Fibroblast of lung (primary cell): ENCODE results near the gene PTK7. TPM values are rescaled to one million over a fixed set of nuclear protein-coding genes. Genes with fewer than 3 reads are reported as not detected.
A peak's percentile ranks its signal among the peaks of the same experiment; 100 is the strongest.

ENCODE experiments used
- DNase-seq, 2 donors: peaks; one replicate each; pipeline versions ENCODE4 v3.0.0 to v3.0.0-alpha.2; 2010; ENCODE audit warnings: low read depth in 2 of 2
- H2AFZ ChIP-seq: 2 replicates; pipeline ENCODE4 v1.5.1; 2012; ENCODE audit warnings: low read length, control low read depth, inconsistent platforms
- H3K27ac ChIP-seq: 2 replicates; pipeline ENCODE4 v1.5.1; 2011; ENCODE audit warnings: low read length, control low read depth; ENCODE audit not compliant: insufficient read depth
- H3K27me3 ChIP-seq: 2 replicates; pipeline ENCODE4 v1.5.1; 2011; ENCODE audit warnings: mild to moderate bottlenecking, low read length; ENCODE audit not compliant: control insufficient read depth, insufficient read depth
- H3K36me3 ChIP-seq: 2 replicates; pipeline ENCODE4 v1.5.1; 2011; ENCODE audit warnings: low read length; ENCODE audit not compliant: control insufficient read depth, insufficient read depth
- H3K4me1 ChIP-seq: 2 replicates; pipeline ENCODE4 v1.5.1; 2011; ENCODE audit warnings: low read length; ENCODE audit not compliant: control insufficient read depth, insufficient read depth; ENCODE audit errors: extremely low read depth
- H3K4me2 ChIP-seq: 2 replicates; pipeline ENCODE4 v1.5.1; 2011; ENCODE audit warnings: low read length, control low read depth; ENCODE audit not compliant: insufficient read depth; ENCODE audit errors: extremely low read depth
- H3K4me3 ChIP-seq, 4 experiments: fragments of 200-600 bp in 1 of 4; sonication (generic) in 1 of 4; replicated peaks in 1 of 4; 2 replicates each; pipeline ENCODE4 v1.5.1; 2011 to 2016; ENCODE audit warnings: low read length in 4 of 4, low read depth in 3 of 4, mild to moderate bottlenecking in 3 of 4, control low read depth in 2 of 4, inconsistent platforms in 1 of 4, mixed read lengths in 1 of 4; ENCODE audit not compliant: insufficient read depth in 1 of 4; ENCODE audit errors: control extremely low read depth in 1 of 4
- H3K79me2 ChIP-seq: 2 replicates; pipeline ENCODE4 v1.5.1; 2012; ENCODE audit warnings: mild to moderate bottlenecking, low read length, inconsistent platforms; ENCODE audit not compliant: control insufficient read depth, insufficient read depth
- H3K9ac ChIP-seq: 2 replicates; pipeline ENCODE4 v1.5.1; 2011; ENCODE audit warnings: mild to moderate bottlenecking, low read length, control low read depth; ENCODE audit not compliant: insufficient read depth
- H3K9me3 ChIP-seq: 2 replicates; pipeline ENCODE4 v1.5.1; 2012; ENCODE audit warnings: low read depth, low read length; ENCODE audit not compliant: control insufficient read depth, insufficient read depth
- H4K20me1 ChIP-seq: 2 replicates; pipeline ENCODE4 v1.5.1; 2011; ENCODE audit warnings: low read length; ENCODE audit not compliant: control insufficient read depth, insufficient read depth; ENCODE audit errors: extremely low read depth
- CTCF ChIP-seq, 2 donors: IDR thresholded peaks in 1 of 2; conservative IDR thresholded peaks in 1 of 2; 1 replicate in 1 of 2; 2 replicates in 1 of 2; pipeline ENCODE4 v1.5.1; 2011 to 2012; ENCODE audit warnings: low read length in 2 of 2, control low read depth in 1 of 2, inconsistent platforms in 1 of 2, low read depth in 1 of 2, mild to moderate bottlenecking in 1 of 2
- EZH2 ChIP-seq: IDR thresholded peaks from 2 replicates; pipeline ENCODE4 v1.5.1; 2012; ENCODE audit warnings: low read length, control low read depth, mild to moderate bottlenecking; ENCODE audit errors: missing control alignments
- polyA plus RNA-seq, 2 donors: library from polyadenylated mRNA; depleted of rRNA in 1 of 2; stranded (reverse) in 1 of 2; unstranded in 1 of 2; fragments of >200 nt; gene quantifications; 2 replicates each; pipeline ENCODE4 v1.2.1, GENCODE V29; 2011 to 2012; ENCODE audit warnings: missing spikeins in 1 of 2
- total RNA-seq: library from RNA; depleted of rRNA; stranded (reverse); fragments of >200 nt; gene quantifications from 2 replicates; pipeline ENCODE4 v1.2.1, GENCODE V29; 2014

PTK7 gene
- total and polyA plus RNA-seq, 2 donors (not counting 1 experiment from before 2014, with no cell fraction given) = 145 to 149 TPM

- no peak overlapping the region for H3K4me2 ChIP-seq
- no peak overlapping the region for H2AFZ ChIP-seq
- no peaks in the 10 kb centered on the region for H3K36me3 ChIP-seq
- H3K9me3 ChIP-seq = no peaks in the 10 kb centered on the region
- no peak for DNase-seq
- H4K20me1 ChIP-seq = no peaks in the 10 kb centered on the region
- no peaks in the 10 kb centered on the region for H3K79me2 ChIP-seq
- H3K4me1 ChIP-seq = no peaks in the 10 kb centered on the region
- H3K9ac ChIP-seq = no peak overlapping the region
- no peaks in the 10 kb centered on the region for H3K27me3 ChIP-seq
- TF ChIP-seq CTCF (conservative IDR thresholded peaks at IDR 0.05 in 1 of 2, IDR thresholded peaks at IDR 0.05 in 1 of 2; ENCODE audit: low read depth in 1 of 2, low read length in 2 of 2) (no peak), EZH2 (no peak)
- H3K27ac ChIP-seq = no peak overlapping the region
- H3K4me3 ChIP-seq = no peak overlapping the region
These were observed 29.6 kb downstream of the PTK7 start for GRCh38 chr6:43105538-43106222.

GRCh38 chr6:43107344-43108062 lies 31.4 kb downstream of the PTK7 start:
- H3K4me3 ChIP-seq = no peak overlapping the region
- H3K4me1 ChIP-seq = no peaks in the 10 kb centered on the region
- DNase-seq = no peak
- H3K9me3 ChIP-seq = no peaks in the 10 kb centered on the region
- no peak overlapping the region for H3K4me2 ChIP-seq
- H3K9ac ChIP-seq = no peak overlapping the region
- no peaks in the 10 kb centered on the region for H3K36me3 ChIP-seq
- H3K27ac ChIP-seq = no peak overlapping the region
- H3K27me3 ChIP-seq = no peaks in the 10 kb centered on the region
- no peak overlapping the region for H2AFZ ChIP-seq
- no peak for TF ChIP-seq CTCF (conservative IDR thresholded peaks at IDR 0.05 in 1 of 2, IDR thresholded peaks at IDR 0.05 in 1 of 2; ENCODE audit: low read depth in 1 of 2, low read length in 2 of 2)
- no peak for TF ChIP-seq EZH2
- no peaks in the 10 kb centered on the region for H4K20me1 ChIP-seq
- H3K79me2 ChIP-seq = no peaks in the 10 kb centered on the region

GRCh38 chr6:43113431-43114260 lies 37.5 kb downstream of the PTK7 start:
- Histone ChIP-seq H3K27ac (peak overlapping the region; percentile 81), H3K27me3 (no peaks in the 10 kb centered on the region), H2AFZ (no peak overlapping the region), H3K79me2 (no peaks in the 10 kb centered on the region), H3K4me1 (peaks cover 15% of the 10 kb centered on the region), H3K9ac (no peak overlapping the region), H3K9me3 (no peaks in the 10 kb centered on the region), H3K36me3 (no peaks in the 10 kb centered on the region), H3K4me2 (peak overlapping the region; percentile 40), H3K4me3 (no peak overlapping the region), H4K20me1 (no peaks in the 10 kb centered on the region)
- TF ChIP-seq EZH2 (no peak), CTCF (conservative IDR thresholded peaks at IDR 0.05 in 1 of 2, IDR thresholded peaks at IDR 0.05 in 1 of 2; ENCODE audit: low read depth in 1 of 2, low read length in 2 of 2) (no peak)
- peak in 1 of 2 donors; percentile 31 for DNase-seq
